Amygdala (tissue), 56 donors: ENCODE results near the gene GPAT2.
"Not testable (repeated sequence)": the region's sequence is repeated elsewhere in the genome, so short reads cannot be mapped to it uniquely, and the experiment has no call there.

Experiments
- DNase-seq, 56 donors: peaks; one replicate each; lab custom pipeline; 2025; lab: John Stamatoyannopoulos, UW

GPAT2 gene

GRCh38 chr2:96065954-96066353 lies 31.2 kb upstream of the GPAT2 start:
- DNase-seq = not testable (repeated sequence)

GRCh38 chr2:96065381-96065930 lies 30.7 kb upstream of the GPAT2 start:
- no peak for DNase-seq

- DNase-seq = not testable (repeated sequence)
Observed at GRCh38 chr2:96064760-96065159, 30.0 kb upstream of the GPAT2 start.

- DNase-seq = not testable (repeated sequence)
Observed at GRCh38 chr2:96064047-96064675, 29.4 kb upstream of the GPAT2 start.

- DNase-seq = not testable (repeated sequence)
Observed at GRCh38 chr2:96063116-96063899, 28.6 kb upstream of the GPAT2 start.

- DNase-seq = not testable (repeated sequence)
Observed at GRCh38 chr2:96062483-96062882, 27.8 kb upstream of the GPAT2 start.

- DNase-seq = not testable (repeated sequence)
Observed at GRCh38 chr2:96061901-96062300, 27.2 kb upstream of the GPAT2 start.

- DNase-seq = not testable (repeated sequence)
Observed at GRCh38 chr2:96061197-96061817, 26.6 kb upstream of the GPAT2 start.

- not testable (repeated sequence) for DNase-seq
Observed at GRCh38 chr2:96060325-96060724, 25.6 kb upstream of the GPAT2 start.

- not testable (repeated sequence) for DNase-seq
Observed at GRCh38 chr2:96059443-96059842, 24.7 kb upstream of the GPAT2 start.

- not testable (repeated sequence) for DNase-seq
Observed at GRCh38 chr2:96055830-96056229, 21.1 kb upstream of the GPAT2 start.

GRCh38 chr2:96054537-96054936 lies 19.8 kb upstream of the GPAT2 start:
- DNase-seq = not testable (repeated sequence)

GRCh38 chr2:96053385-96053784 lies 18.7 kb upstream of the GPAT2 start:
- DNase-seq = not testable (repeated sequence)

GRCh38 chr2:96052632-96053031 lies 17.9 kb upstream of the GPAT2 start:
- not testable (repeated sequence) for DNase-seq

GRCh38 chr2:96049917-96050262 lies 15.2 kb upstream of the GPAT2 start:
- DNase-seq = not testable (repeated sequence)

GRCh38 chr2:96049049-96049916 lies 14.6 kb upstream of the GPAT2 start:
- not testable (repeated sequence) for DNase-seq

GRCh38 chr2:96035554-96035953 lies 838 bp upstream of the GPAT2 start:
- DNase-seq = not testable (repeated sequence)

- not testable (repeated sequence) for DNase-seq
Observed at GRCh38 chr2:96033997-96034396, 719 bp downstream of the GPAT2 start.

GRCh38 chr2:96027725-96028325 lies 6.9 kb downstream of the GPAT2 start:
- not testable (repeated sequence) for DNase-seq

- DNase-seq = not testable (repeated sequence)
Observed at GRCh38 chr2:96025755-96026154, 9.0 kb downstream of the GPAT2 start.
